Measurements from ENCODE around the gene BCAT1.
"Not testable (repeated sequence)": the region's sequence is repeated elsewhere in the genome, so short reads cannot be mapped to it uniquely, and the experiment has no call there.

Gene BCAT1

DNA sequence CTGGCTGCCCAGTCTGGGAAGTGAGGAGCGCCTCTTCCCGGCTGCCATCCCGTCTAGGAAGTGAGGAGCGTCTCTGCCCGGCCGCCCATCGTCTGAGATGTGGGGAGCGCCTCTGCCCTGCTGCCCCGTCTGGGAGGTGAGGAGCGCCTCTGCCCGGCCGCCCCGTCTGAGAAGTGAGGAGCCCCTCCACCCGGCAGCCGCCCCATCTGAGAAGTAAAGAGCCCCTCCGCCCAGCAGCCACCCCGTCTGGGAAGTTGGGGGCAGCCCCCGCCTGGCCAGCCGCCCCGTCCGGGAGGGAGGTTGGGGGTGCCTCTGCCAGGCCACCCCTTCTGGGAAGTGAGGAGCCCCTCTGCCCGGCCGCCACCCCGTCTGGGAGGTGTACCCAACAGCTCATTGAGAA lies 22.8 kb downstream of the BCAT1 start:
- not testable (repeated sequence) for DNase-seq (ENCODE audit: low read depth)

DNA sequence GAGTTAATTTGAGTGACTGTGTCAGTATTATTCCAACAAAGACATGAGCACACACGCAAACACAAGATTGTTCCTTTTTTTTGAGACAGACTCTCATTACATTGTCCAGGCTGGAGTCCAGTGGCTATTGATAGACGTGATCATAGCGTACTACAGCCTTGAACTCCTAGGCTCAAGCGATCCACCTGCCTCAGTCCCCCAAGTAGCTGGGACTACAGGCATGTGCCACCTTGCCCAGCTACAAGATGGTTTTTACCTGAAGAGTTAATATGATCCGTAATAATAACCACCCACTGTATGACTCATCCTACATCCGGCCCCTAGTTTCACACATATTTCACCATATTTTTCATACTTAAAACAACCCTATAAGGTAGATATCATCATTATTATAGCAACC lies 26.8 kb downstream of the BCAT1 start:
- no peak for DNase-seq (ENCODE audit: low read depth)

DNA sequence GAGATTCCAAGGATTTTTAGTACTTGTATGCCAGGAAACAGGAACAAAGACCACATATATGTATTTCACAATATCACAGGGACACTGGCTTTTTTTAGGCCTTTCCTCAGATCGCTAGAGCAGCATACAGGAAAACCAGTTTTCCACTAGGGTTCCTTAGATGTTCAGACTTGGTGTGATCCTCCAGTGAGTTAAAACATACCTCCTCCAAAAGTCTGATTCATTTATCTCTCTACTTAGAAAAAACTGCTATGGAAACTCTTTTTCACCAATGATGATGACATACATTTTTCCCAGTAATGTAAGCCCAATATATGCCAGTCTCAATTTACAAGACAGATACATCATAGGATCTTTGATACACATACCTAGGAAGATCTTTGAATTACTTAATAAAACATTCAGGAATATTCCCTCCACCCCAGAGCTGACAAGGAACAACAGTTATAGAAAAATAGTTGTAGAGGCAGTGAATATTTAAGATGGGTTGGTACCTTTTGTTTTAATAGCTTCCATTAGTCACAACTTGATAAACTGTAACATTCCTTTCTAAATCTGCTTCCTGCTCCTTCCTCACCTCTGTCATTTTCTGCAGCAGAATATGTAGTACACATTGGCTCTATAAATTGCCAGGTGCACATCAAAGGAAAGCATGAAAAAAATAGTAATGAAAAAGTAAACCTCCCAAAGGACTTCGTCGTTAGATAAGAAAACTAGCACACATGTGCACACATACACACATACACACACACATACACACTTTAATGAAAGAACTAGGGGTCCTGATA lies 27.5 kb downstream of the BCAT1 start:
- DNase-seq (ENCODE audit: low read depth): no peak

DNA sequence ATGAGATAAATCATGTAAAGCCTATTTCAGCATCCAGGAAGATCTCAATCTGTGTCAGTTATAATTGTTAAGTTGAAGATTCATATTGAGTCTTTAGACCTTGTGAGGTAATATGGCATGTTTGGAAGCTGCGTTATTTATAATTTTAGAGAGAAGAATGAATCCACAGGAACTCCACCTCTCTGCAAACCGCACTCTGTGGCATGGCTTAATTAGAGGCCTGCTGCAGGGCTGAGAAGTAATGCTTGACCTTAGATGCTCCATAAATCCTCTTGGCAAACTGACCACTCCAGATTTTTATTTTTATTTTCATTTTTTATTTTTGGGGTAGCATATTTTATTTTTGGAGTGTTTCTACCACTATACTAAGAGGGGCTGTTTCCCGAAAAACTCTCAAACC lies 28.8 kb downstream of the BCAT1 start:
- DNase-seq (ENCODE audit: low read depth): no peak

DNA sequence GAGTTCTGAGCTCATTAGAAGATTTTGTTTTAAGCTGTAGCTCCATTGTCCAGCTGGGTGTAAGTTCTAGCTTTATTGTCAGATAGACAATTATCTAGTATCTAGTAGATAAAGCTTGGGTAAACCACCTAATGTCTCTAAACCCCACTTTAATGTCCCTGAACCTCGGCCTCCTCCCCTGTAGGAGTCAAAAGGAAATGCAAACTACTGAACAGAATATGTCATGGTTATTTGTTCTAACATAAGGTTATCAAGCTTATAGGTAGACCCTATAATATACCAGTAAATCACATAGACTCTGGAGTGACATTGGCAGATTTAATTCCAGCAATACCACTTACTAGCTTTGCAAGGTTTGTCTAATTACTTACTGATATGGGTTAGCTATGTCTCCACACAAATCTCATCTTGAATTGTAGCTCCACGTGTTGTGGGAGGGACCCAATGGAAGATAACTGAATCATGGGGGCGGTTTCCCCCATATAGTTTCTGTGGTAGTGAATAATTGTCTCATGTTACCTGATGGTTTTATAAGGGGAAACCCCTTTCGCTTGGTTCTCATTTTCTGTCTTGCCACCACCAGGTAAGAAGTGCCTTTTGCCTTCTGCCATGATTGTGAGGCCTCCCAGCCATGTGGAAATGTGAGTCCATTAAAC lies 29.4 kb downstream of the BCAT1 start:
- no peak for DNase-seq (ENCODE audit: low read depth)

DNA sequence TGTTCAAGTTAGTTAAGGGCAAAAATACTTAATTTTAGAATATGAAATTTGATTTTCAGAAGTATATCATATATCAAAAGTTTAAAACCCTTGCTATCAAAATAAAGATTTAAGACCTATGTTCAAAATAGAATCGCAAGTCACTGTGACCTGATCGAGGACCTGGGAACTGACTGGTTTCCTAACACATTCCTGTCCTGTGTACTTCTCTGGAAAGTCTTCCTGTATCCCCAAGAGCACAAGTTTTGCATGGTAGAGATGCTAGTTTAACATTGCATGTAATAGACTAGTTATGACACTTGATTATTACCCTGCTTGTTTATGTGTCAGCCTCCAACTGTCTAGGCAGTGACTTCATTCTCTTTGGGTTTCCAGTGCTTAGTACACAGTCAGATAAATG lies 30.3 kb downstream of the BCAT1 start:
- no peak for DNase-seq (ENCODE audit: low read depth)

DNA sequence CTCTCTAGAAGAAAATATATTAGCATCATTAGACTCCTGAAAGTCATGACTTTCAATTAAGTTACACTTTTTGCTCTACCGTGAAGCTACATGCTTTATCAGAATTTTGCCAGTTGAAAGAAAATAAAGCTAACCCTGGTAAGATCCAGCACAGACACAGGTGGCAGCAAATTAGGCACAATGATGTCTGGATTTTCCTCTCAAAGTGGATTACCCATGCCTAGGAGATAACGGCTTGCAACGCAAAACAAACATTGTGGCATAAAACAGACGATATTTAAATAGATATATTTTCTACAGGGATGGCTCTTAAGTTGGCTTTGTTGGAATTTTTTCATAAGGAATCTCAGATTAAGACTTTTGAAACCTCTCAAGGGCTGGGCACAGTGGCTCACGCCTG lies 33.4 kb downstream of the BCAT1 start:
- DNase-seq (ENCODE audit: low read depth): no peak

DNA sequence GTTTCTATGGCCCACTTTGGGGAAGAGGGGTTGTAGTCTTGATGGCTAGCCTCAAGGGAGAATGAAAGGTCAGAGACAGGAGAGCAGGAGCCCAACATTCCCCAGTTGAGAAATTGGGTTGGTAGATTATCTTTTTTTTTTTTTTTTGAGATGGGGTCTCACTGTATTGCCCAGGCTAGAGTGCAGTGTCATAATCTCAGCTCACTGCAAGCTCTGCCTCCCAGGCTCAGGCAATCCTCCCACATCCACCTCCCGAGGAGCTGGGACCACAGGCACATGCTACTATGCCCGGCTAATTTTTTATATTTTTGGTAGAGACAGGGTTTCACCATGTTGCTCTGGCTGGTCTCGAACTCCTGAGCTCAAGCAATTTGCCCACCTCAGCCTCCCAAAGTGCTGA lies 34.9 kb downstream of the BCAT1 start:
- no peak for DNase-seq (ENCODE audit: low read depth)

DNA sequence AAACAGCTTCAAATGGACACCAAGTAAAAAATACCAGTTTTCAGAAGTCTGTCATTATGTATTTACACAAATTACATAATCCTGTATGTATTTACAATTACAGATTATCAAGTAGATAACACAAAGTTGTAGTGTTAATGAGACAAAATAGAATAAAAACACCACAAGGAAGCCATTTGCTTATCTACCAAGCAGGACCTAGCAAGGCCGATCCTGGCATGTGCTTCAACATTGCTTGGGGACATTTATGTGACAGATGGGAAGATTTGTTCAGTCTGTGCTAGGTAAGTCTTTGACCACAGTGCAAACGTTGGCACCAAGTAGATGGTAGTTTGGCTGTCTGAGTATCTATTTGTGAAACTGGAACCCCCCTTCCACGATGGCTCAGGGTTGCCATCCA lies 35.8 kb downstream of the BCAT1 start:
- no peak for DNase-seq (ENCODE audit: low read depth)

DNA sequence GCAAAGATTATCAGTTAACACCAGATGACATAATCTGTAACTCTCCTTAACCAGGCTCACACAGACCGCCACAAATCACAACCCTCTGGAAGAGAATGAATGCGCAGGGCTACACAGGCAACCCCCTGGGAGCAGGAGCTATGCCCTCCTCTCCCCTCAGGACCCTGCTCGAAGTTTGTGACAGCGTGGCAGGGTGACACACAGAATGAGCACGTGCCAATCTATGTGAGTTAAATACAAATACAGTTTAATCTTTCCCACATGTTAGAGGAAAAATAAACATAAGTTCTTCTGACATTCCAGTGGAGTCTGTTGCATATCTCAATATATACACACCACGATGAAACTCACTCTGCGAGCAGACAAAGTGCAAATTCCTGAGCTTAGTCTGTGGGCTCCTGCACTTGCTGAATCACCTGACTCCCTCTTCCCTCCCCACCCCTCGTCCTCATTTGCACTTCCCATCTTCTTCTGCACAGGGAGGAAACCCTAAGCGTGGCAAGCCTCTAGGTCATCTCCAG lies 37.6 kb downstream of the BCAT1 start:
- peak; percentile 67 for DNase-seq (ENCODE audit: low read depth)

DNA sequence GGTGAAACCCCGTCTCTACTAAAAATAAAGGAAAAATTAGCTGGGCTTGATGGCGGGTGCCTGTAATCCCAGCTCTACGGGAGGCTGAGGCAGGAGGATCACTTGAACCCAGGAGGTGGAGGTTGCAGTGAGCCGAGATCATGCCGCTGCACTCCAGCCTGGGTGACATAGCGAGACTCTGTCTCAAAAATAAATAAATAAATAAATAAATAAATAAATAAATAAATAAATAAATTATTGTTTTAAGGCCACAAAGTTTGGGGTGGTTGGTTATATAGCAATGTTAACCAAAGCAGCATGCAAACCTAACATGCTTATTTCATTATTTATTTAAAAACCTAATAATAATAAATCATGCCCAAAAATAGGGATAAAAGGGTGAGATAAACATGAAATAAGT lies 38.7 kb downstream of the BCAT1 start:
- DNase-seq (ENCODE audit: low read depth): not testable (repeated sequence)

DNA sequence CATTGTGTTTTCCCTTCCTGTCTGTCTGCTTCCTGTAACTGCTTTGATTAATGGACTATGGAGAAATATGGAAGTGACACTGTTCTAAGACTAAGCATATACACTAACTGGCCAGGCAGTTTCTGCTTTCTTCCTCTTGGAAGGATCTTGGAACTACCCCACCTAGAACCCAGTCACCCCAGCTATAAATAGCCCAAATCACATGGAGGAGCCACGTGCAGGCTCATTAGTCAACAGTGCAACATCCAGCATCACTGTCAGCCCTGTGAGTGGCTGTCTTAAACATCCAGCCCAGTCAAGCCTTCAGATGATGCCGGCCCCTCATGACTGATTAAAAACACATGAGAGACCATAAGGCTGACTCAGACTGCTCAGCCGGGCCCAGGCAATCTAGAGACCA lies 39.2 kb downstream of the BCAT1 start:
- DNase-seq (ENCODE audit: low read depth): peak; percentile 64

DNA sequence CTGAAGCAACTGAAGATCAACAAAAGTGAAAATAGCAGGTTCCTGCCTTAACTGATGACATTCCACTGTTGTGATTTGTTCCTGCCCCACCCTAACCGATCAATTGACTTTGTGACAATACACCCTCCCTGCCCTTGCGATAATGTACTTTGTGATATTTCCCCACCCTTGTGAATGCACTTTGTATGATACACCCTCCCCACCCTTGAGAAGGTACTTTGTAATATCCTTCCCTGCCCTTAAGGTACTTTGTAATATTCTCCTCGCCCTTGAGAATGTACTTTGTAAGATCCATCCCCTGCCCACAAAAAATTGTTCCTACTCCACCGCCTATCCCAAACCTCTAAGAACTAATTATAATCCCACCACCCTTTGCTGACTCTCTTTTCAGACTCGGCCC lies 41.4 kb downstream of the BCAT1 start:
- DNase-seq (ENCODE audit: low read depth): no peak

DNA sequence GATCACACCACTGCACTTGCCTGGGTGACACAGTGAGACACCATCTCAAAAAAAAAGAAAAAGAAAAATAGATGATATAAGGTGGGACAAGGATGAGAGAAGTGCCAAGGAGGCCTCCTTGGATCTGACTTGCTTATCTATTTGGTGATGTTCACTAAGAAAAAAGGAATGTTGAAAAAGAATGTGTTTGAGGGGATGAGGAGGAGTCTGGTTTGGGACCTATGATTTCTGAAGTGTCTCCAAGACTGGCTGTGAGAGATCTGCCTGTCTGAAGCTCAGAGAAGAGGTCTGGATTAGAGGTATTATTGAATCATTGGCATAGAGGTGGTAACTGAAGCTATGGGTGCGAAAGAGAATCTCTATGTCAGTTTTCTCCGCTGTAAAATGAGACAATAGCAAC lies 42.8 kb downstream of the BCAT1 start:
- DNase-seq (ENCODE audit: low read depth): no peak

DNA sequence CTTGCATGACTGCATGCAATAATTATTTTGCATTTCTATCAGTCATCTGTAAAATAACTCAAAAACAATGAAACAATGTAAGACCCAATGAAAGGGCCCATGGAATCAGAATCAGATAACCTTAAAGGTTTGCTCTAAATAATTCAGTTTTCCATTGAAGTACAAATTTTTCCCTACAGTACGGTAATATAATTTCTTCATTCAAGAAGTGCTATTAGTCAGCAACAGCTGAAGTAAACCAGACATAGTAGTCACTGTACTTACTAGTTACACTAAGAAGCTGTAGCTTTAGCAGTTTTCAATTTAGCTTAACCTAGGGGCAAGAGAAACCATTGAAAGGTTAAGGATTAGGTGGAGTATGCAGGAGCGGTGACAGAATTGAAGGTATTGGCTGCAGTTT lies 43.5 kb downstream of the BCAT1 start:
- no peak for DNase-seq (ENCODE audit: low read depth)

DNA sequence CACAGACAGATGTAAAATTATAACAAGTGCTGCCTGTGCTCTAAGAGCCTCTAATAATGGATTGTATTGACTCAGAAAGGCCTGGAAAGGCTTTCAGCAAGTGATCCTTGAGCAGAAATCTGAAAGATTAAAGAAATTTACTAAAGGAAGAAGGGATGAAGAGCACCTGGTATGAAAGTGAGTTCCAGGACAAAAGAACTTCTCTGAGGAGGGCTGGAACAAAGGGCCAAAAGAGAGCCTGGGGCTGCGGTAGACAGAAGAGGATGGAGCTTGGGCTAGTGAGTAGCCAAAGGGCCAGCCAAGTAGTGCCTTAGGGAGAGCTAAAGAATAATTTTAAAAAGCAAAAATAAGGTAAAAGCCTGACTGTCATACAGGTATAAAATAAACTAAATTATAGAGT lies 44.0 kb downstream of the BCAT1 start:
- no peak for DNase-seq (ENCODE audit: low read depth)

DNA sequence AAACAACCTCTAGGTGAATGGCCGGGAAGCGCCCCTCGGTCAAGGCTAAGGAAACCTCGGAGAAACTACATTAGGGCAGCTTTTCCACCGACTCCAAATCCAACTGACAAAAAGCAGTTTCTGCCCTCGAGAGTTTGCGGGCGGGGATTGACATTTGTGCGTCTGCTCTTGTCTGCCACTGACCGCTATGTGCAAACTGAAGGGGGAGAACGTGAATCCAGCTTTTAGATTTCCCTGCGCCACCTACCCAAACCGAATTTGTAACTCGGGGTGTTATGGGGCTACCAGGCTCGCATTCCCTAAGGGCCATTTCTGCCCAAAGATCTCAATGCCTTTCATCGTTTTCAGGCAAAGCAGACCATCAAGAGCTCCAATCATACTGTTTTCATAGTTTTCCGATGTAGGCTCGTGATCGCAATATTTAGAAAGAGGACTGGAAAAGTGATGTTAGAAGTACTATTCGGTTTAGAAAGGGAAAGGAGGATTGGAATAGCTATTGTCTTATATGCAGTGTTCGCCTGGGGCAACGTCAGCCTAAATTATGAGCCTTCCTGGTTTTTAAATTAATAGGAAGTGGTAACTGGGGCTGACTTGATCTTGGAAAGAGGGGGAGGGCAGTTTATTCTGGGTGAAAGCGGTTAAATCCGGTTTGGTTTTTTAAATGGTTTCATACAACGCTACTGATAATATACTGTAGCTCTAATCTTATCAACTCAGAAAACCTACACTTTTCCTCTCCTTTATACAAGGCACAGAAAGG lies 45.4 kb downstream of the BCAT1 start:
- DNase-seq (ENCODE audit: low read depth): no peak

DNA sequence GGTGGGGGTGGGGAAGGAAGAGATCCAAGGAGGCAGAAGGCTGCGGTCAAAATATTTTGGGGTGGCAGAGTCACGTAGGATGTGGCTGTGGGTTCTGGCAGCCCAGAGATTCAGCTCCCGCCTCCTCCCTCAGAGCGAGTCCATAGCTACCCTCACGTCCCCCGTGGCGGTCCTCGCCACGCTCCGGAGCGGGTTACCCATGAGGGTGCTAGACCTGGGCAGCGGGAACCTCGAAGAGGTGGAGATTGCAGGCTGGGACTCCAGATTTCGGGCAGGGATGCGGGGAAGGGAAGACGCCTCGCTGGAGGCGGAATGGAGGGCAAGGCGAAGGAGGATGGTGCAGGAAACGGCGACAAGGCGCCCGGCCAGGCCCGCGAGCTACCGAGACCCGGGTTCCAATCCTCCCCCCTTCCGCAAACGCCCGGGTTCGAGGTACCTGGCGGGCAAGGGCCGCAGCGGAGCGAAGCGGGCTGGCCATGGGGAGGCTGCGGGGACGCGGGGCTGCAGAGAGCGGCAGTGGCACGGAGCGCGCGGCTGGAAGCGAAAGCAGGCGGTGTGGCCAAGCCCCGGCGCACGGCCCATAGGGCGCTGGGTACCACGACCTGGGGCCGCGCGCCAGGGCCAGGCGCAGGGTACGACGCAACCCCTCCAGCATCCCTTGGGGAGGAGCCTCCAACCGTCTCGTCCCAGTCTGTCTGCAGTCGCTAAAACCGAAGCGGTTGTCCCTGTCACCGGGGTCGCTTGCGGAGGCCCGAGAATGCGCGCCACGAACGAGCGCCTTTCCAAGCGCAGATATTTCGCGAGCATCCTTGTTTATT lies 46.2 kb downstream of the BCAT1 start:
- DNase-seq (ENCODE audit: low read depth): no peak

DNA sequence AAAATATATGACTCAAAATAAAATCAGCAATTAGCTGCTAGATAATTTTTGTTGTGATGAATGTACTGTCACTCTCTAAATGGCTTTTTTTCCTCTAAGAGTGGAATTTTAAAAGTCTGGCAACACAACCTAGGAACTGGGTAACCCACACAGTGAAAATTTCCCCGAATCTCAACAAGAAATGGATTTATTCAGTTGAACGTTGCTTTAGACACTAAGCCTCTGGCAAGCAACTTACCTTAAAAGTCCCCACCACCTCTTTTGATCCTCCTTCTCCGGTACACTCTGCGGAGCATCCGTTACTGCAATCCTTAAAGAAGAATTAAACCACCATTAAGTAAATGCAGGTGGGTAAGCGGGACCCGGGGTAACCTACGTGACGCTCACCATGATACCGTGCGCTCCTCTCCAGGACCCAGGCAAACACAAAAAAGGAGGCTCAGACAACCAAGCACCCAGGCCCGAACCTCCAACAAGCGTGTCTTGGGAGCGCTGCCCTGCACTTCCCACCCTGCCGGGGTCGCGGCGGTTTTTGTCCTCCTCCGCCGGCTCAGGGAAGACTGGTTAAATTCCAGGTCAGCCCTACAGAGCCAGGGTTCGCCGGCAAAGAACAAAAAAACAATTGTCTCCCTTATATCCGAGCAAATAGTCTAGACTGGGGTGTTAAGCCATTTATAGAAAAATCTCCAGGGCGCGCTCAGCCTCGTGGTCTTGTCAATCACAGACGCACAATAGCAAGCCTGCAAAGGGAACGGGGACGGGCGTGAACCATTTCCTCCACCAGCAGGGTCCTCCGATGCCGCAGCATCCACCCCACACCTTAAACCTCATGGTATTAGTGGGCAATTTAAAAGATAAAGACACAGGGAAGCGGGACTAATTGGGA lies 47.1 kb downstream of the BCAT1 start:
- no peak for DNase-seq (ENCODE audit: low read depth)

DNA sequence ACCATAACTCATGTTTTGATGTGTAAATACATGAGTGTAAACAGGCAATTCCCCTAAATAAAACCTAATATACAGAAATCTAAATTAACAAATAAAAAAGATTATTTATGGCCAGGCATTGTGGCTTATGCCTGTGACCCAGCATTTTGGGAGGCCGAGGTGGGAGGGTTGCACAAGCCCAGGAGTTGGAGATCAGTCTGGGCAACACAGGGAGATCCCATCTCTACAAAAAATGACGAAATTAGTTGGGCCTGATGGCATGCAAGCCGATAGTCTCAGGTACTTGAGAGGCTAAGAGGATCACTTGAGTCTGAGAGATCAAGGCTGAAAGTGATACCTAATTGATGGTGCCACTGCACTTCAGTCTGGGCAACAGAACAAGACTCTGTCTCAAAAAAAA lies 48.7 kb downstream of the BCAT1 start:
- DNase-seq (ENCODE audit: low read depth): no peak

DNA sequence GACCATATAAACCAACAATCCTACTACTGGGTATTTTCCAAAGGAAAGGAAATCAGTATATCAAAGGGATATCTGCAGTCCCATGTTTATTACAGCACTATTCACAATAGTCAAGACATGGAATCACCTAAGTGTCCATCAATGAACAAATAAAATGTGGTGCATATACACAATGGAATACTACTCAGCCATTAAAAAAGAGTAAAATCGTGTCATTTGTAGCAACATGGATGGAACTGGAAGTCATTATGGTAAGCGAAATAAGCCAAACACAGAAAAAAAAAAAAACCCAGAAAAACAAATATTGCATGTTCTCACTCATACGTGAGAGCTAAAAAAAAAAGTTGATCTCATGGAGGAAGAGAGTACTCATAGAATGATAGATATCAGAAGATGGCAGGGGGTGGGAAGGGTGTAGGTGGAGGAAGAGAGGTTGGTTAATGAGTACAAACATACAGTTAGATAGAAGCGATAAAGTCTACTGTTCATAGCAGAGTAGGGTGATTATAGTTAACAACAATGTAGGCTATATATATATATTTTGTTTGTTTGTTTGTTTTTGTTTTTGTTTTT lies 49.3 kb downstream of the BCAT1 start:
- no peak for DNase-seq (ENCODE audit: low read depth)
